ENCODE measurements around the gene TMCO1. TPM values are rescaled to one million over a fixed set of nuclear protein-coding genes. Genes with fewer than 3 reads are reported as not detected.
"Not testable (repeated sequence)": the region's sequence is repeated elsewhere in the genome, so short reads cannot be mapped to it uniquely, and the experiment has no call there.

The TMCO1 gene
- total RNA-seq, 4 donors from 2014 or later, result 50.8 to 62.5 (median 53.2) TPM

GRCh38 chr1:165712764-165713163, 55.9 kb downstream of the TMCO1 start:
- no peak for ATAC-seq (ENCODE audit: low FRiP score)
- no peak for DNase-seq (ENCODE audit: low spot score)
- TF ChIP-seq, protein P1, sequence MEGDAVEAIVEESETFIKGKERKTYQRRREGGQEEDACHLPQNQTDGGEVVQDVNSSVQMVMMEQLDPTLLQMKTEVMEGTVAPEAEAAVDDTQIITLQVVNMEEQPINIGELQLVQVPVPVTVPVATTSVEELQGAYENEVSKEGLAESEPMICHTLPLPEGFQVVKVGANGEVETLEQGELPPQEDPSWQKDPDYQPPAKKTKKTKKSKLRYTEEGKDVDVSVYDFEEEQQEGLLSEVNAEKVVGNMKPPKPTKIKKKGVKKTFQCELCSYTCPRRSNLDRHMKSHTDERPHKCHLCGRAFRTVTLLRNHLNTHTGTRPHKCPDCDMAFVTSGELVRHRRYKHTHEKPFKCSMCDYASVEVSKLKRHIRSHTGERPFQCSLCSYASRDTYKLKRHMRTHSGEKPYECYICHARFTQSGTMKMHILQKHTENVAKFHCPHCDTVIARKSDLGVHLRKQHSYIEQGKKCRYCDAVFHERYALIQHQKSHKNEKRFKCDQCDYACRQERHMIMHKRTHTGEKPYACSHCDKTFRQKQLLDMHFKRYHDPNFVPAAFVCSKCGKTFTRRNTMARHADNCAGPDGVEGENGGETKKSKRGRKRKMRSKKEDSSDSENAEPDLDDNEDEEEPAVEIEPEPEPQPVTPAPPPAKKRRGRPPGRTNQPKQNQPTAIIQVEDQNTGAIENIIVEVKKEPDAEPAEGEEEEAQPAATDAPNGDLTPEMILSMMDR (IDR thresholded peaks at IDR 0.05), result no peak

- ATAC-seq (ENCODE audit: low FRiP score) (no peak), DNase-seq (ENCODE audit: low spot score) (no peak)
- TF ChIP-seq, protein P1 (IDR thresholded peaks at IDR 0.05), result no peak
Observed at GRCh38 chr1:165707984-165708706, 60.5 kb downstream of the TMCO1 start.

DNA sequence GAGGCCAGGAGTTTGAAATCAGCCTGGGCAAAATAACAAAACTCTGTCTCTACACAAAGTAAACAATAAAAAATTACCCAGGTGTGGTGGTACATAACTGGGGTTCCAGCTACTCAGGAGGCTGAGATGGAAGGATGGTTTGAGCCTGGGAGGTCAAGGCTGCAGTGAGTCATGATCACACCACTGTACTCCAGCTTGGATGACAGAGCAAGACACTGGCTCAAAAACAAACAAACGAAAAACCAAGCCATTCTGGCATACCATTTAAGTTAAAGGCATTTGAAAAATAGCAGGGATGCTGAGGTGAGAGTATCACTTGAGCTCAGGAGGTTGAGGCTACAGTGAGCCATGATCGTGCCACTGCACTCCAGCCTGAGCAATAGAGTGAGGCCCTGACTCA, 65.0 kb downstream of the TMCO1 start:
- ATAC-seq (ENCODE audit: low FRiP score) (no peak), DNase-seq (ENCODE audit: low spot score) (no peak)
- TF ChIP-seq, protein P1 (IDR thresholded peaks at IDR 0.05), result no peak

- ATAC-seq (ENCODE audit: low FRiP score); DNase-seq (ENCODE audit: low spot score): not testable (repeated sequence)
Observed at GRCh38 chr1:165701922-165702321, 66.7 kb downstream of the TMCO1 start.

GRCh38 chr1:165699577-165699976, 69.1 kb downstream of the TMCO1 start:
- DNase-seq (ENCODE audit: low spot score), result no peak
- ATAC-seq (ENCODE audit: low FRiP score), result no peak
- TF ChIP-seq, protein P1 (IDR thresholded peaks at IDR 0.05), result no peak

GRCh38 chr1:165698761-165699052, 70.0 kb downstream of the TMCO1 start:
- TF ChIP-seq, protein P1 (IDR thresholded peaks at IDR 0.05), result no peak
- DNase-seq (ENCODE audit: low spot score), result no peak
- no peak for ATAC-seq (ENCODE audit: low FRiP score)

DNA sequence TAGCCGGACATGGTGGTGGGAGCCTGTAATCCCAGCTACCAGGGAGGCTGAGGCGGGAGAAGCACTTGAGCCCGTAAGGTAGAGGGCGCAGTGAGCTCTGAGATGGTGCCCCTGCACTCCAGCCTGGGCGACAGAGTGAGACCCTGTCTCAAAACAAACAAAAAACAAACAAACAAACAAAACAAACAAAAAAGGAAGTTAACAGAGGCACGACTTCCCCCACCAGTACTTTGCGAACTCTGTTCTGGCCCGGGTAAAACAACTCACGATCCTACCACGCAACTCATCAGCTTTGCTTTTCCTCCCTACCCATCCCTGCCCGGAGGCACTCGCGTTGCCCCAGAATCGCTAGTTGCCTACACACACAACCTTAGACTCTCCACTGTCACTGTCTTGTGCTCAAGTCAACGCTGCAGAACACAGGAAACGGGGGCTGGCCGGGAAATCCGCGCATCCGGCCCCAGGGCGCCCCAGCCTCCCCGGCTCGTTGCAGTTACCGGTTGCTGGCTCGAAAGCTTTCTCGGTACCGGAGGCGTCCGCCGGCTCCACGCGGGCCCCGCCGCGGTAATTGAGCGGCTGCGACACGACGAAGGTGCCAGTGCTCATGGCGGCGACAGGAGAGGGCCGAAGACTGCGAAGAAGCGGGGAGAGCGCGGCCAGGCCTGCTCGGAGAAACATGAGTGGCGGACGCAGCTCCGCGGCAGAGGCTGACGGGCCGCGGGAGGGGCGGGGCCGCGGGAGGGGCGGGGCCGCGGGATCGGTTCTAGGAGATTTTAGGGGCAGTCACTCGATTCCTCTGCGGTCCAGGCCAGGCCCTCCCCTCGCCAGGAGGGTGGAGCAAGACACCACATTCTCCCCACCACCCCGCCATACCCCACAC, 70.5 kb downstream of the TMCO1 start, which contains the start of gene ALDH9A1:
TSS of gene ALDH9A1 (minus strand) at position 682 of the 880 bp plus-strand sequence. CDS start at position 678, 4 bp downstream.
- TF ChIP-seq, protein P1 (IDR thresholded peaks at IDR 0.05), result no peak
- peak; percentile 65 for DNase-seq (ENCODE audit: low spot score)
- peak; percentile 93 for ATAC-seq (ENCODE audit: low FRiP score)
